Progenitor cell of endocrine pancreas (in vitro differentiated cells): ENCODE measurements around the gene EHD2. TPM values are rescaled to one million over a fixed set of nuclear protein-coding genes. Genes with fewer than 3 reads are reported as not detected.
"Not testable (repeated sequence)": the region's sequence is repeated elsewhere in the genome, so short reads cannot be mapped to it uniquely, and the experiment has no call there.

ENCODE experiments used
- DNase-seq: peaks from one replicate; pipeline ENCODE4 v3.0.0; 2021; ENCODE audit warnings: low spot score; ENCODE audit not compliant: unreplicated experiment
- H3K27ac Mint-ChIP-seq: 2 replicates; pipeline ENCODE4 v1.8.0; 2021; ENCODE audit warnings: mild to moderate bottlenecking, moderate library complexity, mixed read lengths
- H3K27me3 Mint-ChIP-seq: 2 replicates; pipeline ENCODE4 v1.8.0; 2021; ENCODE audit warnings: mixed read lengths
- H3K36me3 Mint-ChIP-seq: 2 replicates; pipeline ENCODE4 v1.8.0; 2022; ENCODE audit warnings: mixed read lengths; ENCODE audit not compliant: insufficient read depth
- H3K4me1 Mint-ChIP-seq: 2 replicates; pipeline ENCODE4 v1.8.0; 2021; ENCODE audit warnings: low read depth, mixed read lengths
- H3K4me3 Mint-ChIP-seq: 2 replicates; pipeline ENCODE4 v1.8.0; 2021; ENCODE audit warnings: low read depth, mild to moderate bottlenecking, moderate library complexity, mixed read lengths
- H3K9me3 Mint-ChIP-seq: 2 replicates; pipeline ENCODE4 v1.8.0; 2021; ENCODE audit warnings: low read depth, mixed read lengths
- total RNA-seq: library from RNA; stranded (reverse); gene quantifications from 2 replicates; pipeline ENCODE4 v1.2.1, GENCODE V29; 2021
- TF ChIP-seq, protein P1 (sequence below): fragments of 200-600 bp; sonication (generic); IDR thresholded peaks from one replicate; pipeline ENCODE4 v1.5.0; 2021; ENCODE audit warnings: antibody characterized with exemption, mild to moderate bottlenecking; ENCODE audit not compliant: unreplicated experiment

The EHD2 gene
- total RNA-seq, 1 donor from 2014 or later = 0.41 TPM

DNA sequence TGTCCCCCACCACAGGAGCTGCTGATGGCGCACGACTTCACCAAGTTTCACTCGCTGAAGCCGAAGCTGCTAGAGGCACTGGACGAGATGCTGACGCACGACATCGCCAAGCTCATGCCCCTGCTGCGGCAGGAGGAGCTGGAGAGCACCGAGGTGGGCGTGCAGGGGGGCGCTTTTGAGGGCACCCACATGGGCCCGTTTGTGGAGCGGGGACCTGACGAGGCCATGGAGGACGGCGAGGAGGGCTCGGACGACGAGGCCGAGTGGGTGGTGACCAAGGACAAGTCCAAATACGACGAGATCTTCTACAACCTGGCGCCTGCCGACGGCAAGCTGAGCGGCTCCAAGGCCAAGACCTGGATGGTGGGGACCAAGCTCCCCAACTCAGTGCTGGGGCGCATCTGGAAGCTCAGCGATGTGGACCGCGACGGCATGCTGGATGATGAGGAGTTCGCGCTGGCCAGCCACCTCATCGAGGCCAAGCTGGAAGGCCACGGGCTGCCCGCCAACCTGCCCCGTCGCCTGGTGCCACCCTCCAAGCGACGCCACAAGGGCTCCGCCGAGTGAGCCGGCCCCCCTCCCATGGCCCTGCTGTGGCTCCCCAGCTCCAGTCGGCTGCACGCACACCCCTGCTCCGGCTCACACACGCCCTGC, 27.8 kb downstream of the EHD2 start:
- H3K4me3 Mint-ChIP-seq = no peak overlapping the region
- no peaks in the 10 kb centered on the region for H3K36me3 Mint-ChIP-seq
- no peaks in the 10 kb centered on the region for H3K9me3 Mint-ChIP-seq
- no peak for DNase-seq
- H3K27me3 Mint-ChIP-seq = peaks cover 20% of the 10 kb centered on the region
- TF ChIP-seq, protein P1, sequence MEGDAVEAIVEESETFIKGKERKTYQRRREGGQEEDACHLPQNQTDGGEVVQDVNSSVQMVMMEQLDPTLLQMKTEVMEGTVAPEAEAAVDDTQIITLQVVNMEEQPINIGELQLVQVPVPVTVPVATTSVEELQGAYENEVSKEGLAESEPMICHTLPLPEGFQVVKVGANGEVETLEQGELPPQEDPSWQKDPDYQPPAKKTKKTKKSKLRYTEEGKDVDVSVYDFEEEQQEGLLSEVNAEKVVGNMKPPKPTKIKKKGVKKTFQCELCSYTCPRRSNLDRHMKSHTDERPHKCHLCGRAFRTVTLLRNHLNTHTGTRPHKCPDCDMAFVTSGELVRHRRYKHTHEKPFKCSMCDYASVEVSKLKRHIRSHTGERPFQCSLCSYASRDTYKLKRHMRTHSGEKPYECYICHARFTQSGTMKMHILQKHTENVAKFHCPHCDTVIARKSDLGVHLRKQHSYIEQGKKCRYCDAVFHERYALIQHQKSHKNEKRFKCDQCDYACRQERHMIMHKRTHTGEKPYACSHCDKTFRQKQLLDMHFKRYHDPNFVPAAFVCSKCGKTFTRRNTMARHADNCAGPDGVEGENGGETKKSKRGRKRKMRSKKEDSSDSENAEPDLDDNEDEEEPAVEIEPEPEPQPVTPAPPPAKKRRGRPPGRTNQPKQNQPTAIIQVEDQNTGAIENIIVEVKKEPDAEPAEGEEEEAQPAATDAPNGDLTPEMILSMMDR = no peak
- H3K27ac Mint-ChIP-seq = no peak overlapping the region
- H3K4me1 Mint-ChIP-seq = peaks cover 3% of the 10 kb centered on the region

DNA sequence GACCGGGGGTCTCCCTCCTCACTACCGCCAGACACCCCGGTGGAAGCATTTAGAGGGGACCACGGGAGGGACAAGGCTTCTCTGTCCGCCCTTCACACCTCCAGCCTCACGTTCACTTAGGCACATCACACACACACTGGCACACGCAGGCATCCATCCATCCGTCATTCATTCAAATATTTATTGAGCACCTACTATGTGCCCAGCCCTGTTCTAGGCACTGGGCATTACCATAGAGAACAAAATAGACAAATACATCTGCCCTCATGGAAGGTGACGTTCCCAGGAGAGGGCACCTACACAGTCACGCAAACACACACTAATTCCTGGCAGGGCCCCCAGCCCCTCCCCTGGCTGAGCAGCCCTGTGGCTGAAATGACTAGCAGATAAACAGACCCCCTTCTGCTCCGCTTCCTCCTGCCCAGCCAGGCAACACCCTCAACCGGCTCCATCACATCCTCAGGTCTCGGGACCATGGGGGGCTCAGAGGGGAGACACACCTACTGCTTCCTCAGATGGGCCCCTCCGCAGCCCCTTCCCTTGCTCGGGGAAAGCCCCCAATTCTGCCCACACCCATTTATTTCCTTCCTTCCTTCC, 28.4 kb downstream of the EHD2 start:
- Mint-ChIP-seq H3K36me3 (no peaks in the 10 kb centered on the region), H3K4me1 (peaks cover 3% of the 10 kb centered on the region), H3K27me3 (peaks cover 17% of the 10 kb centered on the region), H3K4me3 (no peak overlapping the region), H3K9me3 (no peaks in the 10 kb centered on the region), H3K27ac (no peak overlapping the region)
- no peak for DNase-seq
- TF ChIP-seq, protein P1 = no peak

DNA sequence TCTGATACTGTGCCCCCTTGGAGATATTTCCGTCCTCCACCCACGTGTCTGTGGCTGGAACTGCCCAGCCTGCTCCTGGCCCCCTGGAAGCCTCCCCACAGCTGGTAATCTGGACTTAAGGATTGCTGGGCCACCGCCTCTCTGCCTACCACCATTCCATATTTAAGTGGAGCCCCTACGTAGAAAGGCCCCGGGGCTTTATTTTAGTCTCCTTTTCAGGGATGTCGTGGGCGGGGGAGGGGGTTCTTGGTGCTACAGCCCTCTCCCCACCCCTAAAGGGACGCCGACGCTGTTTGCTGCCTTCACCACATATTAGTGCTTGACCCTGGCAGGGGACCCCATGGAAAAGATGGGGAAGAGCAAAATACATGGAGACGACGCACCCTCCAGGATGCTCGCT, 29.4 kb downstream of the EHD2 start:
- no peaks in the 10 kb centered on the region for H3K36me3 Mint-ChIP-seq
- H3K9me3 Mint-ChIP-seq = no peaks in the 10 kb centered on the region
- TF ChIP-seq, protein P1 = no peak
- H3K27me3 Mint-ChIP-seq = peaks cover 17% of the 10 kb centered on the region
- H3K4me1 Mint-ChIP-seq = peaks cover 6% of the 10 kb centered on the region
- no peak for DNase-seq
- H3K4me3 Mint-ChIP-seq = peak overlapping the region; percentile 37
- H3K27ac Mint-ChIP-seq = peak overlapping the region; percentile 59

DNA sequence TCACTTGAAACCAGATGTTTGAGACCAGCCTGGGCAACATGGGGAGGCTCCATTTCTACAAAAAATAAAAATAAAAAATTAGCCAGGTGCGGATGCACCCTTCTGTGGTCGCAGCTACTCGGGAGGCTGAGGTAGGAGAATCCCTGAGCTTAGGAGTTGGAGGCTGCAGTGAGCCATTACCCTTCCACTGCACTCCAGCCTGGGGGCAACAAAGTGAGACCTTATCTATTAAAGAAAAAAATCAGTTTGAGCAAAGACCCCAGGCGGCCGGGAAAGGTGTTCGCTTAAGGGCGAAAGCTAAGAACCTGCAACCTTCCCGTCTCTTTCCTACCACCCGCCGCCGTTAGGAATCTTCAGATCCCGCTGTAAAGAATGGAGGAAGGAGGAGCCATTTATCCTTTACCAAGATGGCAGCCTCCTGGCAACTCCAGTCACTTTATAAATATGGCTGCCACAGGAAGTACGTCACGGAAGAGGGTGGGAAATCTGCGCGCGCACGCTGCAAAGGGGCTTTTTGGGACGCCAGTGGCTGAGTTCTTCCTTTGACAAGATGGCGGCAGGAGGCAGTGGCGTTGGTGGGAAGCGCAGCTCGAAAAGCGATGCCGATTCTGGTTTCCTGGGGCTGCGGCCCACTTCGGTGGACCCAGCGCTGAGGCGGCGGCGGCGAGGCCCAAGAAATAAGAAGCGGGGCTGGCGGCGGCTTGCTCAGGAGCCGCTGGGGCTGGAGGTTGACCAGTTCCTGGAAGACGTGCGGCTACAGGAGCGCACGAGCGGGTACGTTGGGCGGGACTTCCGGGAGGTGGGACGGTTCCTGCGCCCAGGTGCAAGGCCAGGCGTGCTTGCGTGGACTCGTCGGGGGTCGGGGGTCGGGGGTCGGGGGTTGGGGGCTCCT, 32.0 kb downstream of the EHD2 start, which contains the start of gene NOP53:
NOP53 (plus strand) TSS at position 537 of the 892 bp plus-strand sequence; CDS start at position 551, 14 bp downstream.
- Mint-ChIP-seq H3K27ac (peak within 1 kb of the TSS; percentile 99), H3K9me3 (no peaks in the 10 kb centered on the region), H3K4me1 (peaks cover 6% of the 10 kb centered on the region), H3K4me3 (peak within 1 kb of the TSS; percentile 100), H3K27me3 (peaks cover 17% of the 10 kb centered on the region), H3K36me3 (peaks cover 8% of the 10 kb centered on the region)
- TF ChIP-seq, protein P1 = no peak
- DNase-seq = peak; percentile 93

DNA sequence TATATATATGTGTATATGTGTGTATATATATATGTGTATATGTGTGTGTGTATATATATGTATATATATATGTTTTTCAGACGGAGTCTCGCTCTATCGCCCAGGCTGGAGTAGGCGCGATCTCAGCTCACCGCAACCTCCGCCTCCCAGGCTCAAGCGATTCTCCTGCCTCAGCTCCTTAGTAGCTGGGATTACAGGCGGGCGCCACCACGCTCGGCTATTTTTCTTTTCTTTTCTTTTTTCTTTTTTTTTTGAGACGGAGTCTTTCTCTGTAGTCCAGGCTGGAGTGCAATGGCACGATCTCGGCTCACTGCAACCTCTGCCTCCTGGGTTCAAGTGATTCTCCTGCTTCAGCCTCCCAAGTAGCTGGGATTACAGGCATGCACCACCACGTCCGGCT, 32.9 kb downstream of the EHD2 start:
- H3K36me3 Mint-ChIP-seq, H3K9me3 Mint-ChIP-seq, DNase-seq, H3K4me1 Mint-ChIP-seq: not testable (repeated sequence)
- Mint-ChIP-seq H3K27ac (peak overlapping the region; percentile 99), H3K27me3 (peaks cover 17% of the 10 kb centered on the region), H3K4me3 (peak overlapping the region; percentile 100)
